HG03097 (cell line): Measurements from ENCODE around the gene AFM.

Source experiments
- ATAC-seq: cut with Tn5 transposase; IDR thresholded peaks from one replicate; pipeline ENCODE4 v1.9.1; 2021; ENCODE audit not compliant: unreplicated experiment, low FRiP score

The AFM gene

DNA sequence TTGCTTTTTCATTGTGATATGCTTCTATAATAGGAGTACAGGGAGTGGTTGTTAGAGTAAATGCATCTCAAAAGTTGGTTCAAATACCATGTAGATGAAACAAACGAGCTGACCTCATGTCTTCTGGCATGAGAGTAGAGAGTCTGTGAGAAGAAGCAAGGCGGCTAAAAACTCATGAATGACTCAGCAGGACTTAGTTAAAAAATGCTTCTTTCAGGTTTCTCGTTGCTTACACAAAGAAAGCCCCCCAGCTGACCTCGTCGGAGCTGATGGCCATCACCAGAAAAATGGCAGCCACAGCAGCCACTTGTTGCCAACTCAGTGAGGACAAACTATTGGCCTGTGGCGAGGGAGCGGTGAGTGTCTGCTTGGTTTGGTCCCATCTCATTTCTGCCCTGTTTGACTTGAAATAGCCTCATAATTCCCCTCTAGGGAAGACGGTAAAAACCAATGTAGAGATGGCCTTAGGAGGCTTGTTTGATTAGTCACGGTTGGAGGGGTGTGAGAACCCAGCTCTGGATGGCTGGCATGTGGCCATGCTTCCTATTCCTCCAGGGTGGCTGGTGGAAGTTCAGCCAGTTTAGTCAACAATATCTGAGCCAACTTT is 31.0 kb upstream of the AFM start:
- no peak for ATAC-seq

- ATAC-seq = no peak
Observed at GRCh38 chr4:73451404-73451803, 30.1 kb upstream of the AFM start.

DNA sequence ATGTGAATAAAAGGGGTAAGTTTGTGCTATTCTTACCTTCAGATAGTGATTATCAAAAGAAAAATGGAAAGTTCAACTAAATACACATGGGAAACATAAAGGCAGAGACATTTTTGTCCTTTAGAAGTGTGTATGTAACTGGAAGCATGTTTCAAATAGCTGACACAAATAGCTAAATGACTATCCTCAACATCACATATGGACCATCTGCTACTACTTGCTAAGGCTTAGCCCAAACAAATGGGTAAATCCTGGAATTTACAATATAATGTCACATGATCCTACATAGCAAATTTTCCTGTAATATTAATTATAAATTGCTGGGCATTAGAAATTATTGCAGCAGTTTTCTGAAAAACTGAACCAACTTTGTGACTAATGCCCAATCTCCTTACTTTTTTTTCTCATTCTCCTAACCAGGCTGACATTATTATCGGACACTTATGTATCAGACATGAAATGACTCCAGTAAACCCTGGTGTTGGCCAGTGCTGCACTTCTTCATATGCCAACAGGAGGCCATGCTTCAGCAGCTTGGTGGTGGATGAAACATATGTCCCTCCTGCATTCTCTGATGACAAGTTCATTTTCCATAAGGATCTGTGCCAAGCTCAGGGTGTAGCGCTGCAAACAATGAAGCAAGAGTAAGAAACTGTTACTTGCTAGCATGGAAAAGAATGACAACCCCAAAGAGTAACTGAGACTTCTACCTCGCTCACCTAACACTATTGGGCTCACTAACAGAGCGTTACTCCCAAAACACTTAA is 29.4 kb upstream of the AFM start:
- no peak for ATAC-seq

- no peak for ATAC-seq
Observed at GRCh38 chr4:73452953-73453700, 28.4 kb upstream of the AFM start.

- no peak for ATAC-seq
Observed at GRCh38 chr4:73453701-73454005, 27.9 kb upstream of the AFM start.

DNA sequence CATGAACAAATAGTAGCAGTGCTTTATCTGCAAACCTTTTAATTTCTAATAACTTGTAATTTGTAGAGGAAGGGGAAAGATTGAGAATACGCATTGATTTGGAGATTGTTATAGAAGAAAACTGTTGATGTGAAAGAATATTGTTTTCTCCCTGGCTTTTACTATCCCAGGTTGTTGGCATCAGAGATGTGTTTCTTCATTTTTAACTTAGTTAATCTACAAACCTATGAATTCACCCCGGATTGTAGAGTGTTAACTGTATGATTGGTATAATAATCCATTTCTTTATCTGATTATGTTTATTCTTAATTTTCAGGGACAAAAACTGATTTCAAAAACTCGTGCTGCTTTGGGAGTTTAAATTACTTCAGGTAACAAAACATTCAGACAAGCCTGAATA is 26.6 kb upstream of the AFM start:
- ATAC-seq = no peak

GRCh38 chr4:73456177-73457022 is 25.1 kb upstream of the AFM start:
- no peak for ATAC-seq

- ATAC-seq = no peak
Observed at GRCh38 chr4:73458184-73459047, 23.1 kb upstream of the AFM start.

GRCh38 chr4:73459048-73459421 is 22.5 kb upstream of the AFM start:
- ATAC-seq = no peak

- ATAC-seq = no peak
Observed at GRCh38 chr4:73460913-73461522, 20.5 kb upstream of the AFM start.

GRCh38 chr4:73468170-73468569 is 13.4 kb upstream of the AFM start:
- ATAC-seq = no peak

DNA sequence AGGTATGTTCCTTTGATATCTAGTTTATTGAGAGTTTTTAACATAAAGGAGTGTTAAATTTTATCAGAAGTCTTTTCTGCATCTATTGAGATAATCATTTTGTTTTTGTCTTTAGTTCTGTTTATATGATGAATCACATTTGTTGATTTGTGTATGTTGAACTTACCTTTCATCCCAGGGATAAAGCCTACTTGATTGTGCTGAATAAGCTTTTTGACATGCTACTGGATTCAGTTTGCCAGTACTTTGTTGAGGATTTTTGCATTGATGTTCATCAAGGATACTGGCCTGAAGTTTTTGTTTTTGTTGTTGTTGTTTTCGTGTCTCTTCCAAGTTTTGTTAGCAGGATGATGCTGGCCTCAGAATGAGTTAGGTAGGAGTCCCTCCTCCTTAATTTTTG is 10.8 kb upstream of the AFM start:
- no peak for ATAC-seq

GRCh38 chr4:73477176-73477575 is 4.4 kb upstream of the AFM start:
- no peak for ATAC-seq

- no peak for ATAC-seq
Observed at GRCh38 chr4:73479323-73479722, 2.2 kb upstream of the AFM start.

- no peak for ATAC-seq
Observed at GRCh38 chr4:73485085-73485484, 3.5 kb downstream of the AFM start.

DNA sequence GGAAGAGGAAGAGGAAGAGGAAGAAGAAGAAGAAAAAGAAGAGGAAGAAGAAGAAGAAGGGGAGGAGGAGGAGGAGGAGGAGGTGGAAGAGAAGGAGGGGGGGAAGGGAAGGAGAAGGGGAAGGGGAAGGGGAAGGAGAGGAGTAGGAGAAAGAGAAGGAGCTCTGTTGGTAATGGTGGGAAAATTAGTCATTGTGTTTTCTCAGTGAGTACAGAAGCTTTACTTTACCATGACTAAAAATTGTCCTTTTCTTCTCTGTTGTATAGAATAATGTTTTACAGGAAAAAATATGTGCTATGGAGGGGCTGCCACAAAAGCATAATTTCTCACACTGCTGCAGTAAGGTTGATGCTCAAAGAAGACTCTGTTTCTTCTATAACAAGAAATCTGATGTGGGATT is 4.1 kb downstream of the AFM start:
- ATAC-seq = no peak

DNA sequence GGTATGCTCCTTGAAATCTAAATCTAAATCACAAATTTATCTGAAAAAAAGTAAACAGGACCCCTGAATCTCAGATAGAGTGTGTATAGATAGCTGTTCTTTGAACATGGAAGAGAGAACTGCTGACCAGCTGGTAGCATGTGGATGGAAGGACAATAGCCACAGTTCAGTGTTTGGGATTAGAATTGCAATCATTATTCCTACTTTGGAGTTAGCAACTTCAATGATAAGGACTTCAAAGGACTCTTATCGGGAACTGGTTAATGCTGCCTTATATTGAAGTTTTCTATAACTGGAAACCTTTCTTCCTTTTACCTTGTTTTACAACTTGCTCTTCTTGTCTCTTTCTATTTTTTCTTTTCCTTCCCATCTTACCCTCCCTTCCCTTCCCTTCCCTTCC is 5.0 kb downstream of the AFM start:
- no peak for ATAC-seq

GRCh38 chr4:73487233-73487632 is 5.7 kb downstream of the AFM start:
- ATAC-seq = no peak

- no peak for ATAC-seq
Observed at GRCh38 chr4:73499996-73500765, 18.6 kb downstream of the AFM start.
